Stimulated activated CD4-positive, alpha-beta T cell treated with anti-CD3 and anti-CD28 coated beads, Interleukin-1b, Interleukin-23, amount 100 ng/mL, for 4 hours (primary cell): ENCODE results near the gene FAM124A.

Source experiments
- DNase-seq, 2 donors: peaks; one replicate each; pipeline ENCODE4 v3.0.0-alpha.2; 2020; ENCODE audit warnings: low read depth in 2 of 2

The FAM124A gene

DNA sequence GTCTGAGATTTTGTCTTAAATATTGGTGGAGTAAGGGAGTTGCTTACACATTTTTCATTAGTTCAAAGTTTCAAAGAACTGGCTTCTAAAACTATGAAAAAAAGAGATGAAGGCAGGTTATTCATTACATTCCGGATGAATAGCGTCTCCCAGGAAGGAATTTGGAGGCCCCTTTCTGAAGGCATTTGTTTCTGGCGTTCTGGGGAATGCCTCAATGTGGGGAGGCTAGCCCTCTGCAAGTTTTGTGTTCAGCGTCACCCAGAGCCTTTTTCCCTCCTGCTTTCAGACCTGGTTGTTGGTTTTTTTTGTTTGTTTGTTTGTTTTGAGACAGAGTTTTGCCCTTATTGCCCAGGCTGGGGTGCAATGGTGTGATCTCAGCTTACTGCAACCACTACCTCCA, 21.0 kb downstream of the FAM124A start:
- no peak for DNase-seq

DNA sequence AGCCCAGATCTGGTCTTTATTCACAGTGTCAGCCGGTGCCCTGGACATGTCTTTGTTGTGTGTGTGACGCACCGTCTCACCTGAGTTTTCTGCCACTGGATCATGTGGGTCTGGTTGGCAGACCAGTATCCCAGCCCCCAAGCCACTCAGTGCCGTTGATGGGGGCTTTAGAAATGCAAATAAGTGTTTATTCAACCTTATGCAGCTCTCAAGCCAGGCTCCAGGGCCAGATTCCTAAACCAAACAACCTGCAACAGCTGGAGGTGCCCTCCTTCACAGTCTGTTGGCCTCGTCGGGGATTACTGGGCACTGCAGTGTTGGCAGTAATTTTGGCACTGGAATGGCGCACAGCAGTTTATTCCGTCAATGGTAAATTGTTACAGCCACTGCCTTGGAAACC, 21.6 kb downstream of the FAM124A start:
- DNase-seq, result no peak

DNA sequence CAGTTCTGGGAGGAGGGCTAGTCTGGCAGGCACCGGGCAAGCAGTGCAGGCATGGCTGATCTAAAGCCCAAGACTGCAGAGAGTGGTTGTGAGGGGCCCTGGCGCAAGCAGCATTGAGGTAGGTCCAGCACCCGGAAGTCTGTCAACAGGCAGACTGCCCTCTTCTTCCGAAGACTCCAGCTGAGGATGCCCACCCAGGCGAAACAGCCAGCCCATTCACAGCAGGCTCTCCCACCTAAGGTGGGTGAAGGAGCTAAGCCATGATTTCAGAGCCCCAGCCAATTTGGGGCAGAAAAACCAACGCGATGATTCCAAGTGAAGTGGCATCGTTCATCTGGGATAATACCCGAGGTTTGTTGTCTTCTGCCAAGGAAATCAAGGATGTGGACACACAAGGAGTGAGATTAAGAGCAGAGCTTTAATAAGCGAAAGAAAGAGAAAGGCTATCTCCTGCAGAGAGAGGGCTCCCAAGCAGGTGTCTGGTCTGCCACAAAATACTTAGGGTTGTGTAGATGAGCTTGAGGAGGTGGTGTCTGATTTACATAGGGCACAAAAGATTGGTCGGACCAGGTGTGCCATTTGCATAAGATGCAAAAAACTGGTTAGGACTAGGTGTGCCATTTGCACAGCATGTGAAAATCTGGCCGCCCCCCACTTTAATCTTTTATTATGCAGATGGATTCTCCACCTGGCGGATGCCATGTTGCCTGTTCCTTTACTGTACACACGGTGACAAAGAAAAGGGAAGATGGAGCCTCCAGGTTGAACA, 22.6 kb downstream of the FAM124A start:
- no peak for DNase-seq

DNA sequence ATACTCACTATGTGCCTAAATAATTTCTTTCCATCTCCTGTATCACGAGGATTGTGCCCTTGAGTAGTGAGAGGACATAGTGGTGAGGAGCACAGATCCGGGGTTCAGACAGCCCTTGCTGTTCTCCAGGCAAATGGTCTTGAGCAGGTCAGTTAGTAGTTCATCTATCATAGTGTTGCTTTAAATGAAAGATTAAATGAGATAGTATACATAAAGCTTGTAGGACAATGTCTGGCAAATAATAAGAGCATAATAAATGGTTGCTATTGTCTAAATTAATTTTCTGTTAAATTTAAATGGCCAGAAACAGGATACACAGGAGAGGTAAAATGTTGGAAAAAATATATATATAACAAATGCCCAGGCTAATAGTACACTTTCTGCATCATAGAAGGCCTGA, 23.4 kb downstream of the FAM124A start:
- DNase-seq, result no peak

DNA sequence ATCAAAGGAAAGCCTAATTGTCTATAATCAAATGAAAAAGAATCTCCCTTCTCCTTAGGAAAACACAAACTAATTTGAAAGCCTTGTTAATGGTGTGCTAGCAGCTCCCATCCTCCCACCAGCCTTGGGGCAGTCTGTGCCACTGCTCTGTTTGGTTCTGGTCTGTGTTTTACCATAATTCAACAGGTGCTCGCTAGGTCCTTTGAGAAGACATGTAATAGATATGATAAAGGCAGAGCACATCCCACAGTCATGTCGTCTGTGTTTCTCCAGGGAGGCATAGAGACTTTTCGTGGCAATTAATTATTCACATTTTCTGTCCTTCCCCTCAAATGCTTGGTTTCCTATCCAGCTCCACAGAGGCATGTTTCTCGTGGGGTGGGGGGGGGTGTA, 23.8 kb downstream of the FAM124A start:
- DNase-seq, result no peak

DNA sequence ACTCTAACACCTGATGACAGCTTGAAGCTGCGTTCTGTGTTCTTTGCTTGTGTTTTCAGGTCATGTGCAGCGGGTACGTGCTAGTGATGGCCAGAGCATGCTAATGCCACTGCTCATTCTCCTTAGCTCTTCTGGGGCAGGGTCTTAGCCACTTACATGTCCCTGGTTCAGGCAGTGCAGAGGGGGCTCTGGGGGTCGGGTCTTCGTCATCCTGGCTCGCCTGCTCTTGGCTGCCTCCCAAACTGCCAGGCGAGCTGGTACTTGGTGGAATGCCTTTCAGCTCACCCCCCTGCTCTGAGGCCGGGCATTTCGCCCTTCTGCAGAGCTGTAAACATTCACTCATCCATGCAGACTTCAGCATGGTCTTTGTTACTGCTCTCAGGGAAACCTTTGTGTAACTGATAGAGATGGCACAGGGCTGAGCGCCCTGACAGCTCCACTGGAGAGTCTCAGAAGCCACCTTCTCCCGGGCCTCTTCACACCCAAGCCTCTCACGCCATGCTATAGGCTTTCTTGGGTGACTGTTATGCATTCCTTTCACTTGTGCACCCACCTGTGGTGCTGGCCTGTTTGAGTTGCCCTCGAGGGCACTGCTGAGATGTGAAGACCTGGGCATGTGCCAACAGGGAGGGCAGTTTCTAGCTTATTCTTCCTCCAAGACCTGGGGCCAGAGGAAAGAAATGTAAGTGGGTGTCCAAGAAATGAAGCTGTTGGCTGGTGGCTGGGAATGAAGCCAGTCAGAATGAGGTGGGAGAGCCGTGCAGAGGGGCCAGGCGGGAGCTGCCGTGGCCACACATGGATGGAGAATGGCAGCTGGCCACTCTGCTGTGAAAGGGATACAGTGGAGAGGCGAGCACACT, 24.4 kb downstream of the FAM124A start:
- DNase-seq, result no peak

DNA sequence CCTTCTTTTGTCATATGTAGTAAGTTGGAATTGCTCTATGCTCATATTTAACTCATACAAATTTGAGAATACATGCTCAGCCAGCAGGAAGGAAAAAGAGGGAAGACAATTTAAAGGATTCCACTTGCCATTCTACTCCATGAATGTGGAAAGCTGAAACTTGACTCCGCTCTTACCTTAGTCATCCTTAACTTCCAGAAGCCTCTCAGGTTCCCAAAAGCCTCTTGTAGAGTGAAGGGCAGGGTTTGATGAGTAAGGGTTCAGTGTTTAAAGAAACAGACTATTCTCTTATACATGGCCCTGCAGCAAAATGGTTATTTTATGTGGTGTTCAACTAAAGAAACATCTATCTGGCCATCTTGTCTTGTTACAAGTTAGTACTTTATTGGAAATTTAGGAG, 27.1 kb downstream of the FAM124A start:
- DNase-seq, result no peak

DNA sequence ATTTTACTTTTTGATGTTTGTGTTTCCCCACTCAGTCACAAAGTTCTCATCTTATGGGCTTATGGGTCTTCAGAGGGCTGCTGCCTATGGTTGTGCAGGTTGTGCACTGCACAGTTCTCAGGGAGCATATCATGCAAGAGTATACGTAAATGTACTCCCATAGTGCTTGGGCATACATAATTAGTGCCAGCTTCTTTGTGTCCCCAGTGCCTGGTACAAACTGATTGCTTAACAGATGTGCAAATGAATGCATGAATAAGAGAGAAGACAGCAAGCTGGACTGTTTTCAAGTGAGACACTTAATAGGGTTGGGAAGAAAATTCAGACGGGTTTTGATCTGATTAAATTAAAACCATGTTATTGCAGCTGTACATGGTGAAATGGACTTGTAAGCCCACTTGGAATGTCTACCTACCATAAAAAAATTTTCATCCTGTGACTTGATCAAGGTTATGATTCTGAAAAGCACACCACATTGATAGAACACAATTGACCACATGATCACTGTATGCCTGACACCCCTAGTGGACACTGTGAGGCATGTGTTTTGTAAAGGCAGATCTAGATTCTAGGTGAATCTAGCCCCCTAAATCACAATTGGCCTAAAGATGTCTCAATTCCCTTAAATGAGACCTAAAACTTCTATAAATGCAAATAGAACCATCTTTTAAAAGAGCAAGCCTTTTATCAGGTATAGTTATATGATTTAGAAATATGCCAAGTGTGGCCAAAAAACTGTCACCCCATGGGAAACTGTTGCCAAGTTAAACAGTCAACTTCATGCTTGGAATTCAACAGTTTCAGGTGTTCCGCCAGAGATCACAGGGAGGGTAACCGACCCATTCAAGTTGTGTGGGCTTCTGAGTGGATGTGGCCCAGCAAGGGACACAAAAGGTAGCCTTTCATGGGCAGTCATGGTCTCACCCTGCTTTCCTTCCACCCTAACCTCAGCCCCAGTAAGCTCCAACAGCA, 27.9 kb downstream of the FAM124A start:
- DNase-seq, result no peak

DNA sequence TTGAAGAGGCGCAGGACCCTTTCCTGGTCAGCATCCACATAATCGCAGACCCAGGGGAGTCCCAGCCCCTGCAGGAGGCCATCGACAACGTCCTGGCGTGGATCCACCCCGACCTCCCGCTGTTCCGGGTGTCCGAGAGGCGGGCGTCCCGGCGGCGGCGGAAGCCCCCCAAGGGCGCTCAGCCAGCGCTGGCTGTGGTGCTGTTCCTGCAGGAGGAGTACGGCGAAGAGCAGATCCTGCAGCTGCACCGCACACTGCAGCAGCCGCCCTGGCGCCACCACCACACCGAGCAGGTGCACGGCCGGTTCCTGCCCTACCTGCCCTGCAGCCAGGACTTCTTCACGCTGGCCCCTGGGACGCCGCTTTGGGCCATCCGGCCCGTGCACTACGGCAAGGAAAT, 29.3 kb downstream of the FAM124A start:
- no peak for DNase-seq

DNA sequence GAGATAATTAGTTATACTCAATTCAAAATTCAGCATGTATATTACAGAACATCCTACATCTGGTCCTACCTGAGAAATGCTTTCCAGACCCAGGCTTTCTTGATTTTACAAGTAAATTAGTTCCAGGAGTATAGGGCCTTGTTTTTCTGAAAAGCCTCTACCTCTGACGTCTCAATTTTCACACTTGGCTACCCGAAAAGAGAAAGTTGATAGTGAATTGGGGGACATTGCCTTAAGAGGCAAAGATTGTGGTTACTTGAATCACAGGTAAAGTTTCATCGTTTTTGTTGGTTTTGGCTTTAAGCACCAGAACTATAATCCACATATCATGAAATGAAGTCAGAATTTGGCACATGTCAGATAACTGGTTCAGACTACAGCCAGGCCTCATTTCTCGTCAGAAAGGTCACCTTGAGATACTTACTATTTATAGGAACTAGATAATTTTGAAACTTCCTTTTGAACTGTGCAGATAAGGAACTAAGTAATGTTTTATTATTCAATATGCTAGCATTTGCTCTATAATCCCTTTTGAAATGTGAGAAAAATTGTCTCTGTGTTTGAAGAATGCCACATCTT, 30.8 kb downstream of the FAM124A start:
- DNase-seq, result no peak

DNA sequence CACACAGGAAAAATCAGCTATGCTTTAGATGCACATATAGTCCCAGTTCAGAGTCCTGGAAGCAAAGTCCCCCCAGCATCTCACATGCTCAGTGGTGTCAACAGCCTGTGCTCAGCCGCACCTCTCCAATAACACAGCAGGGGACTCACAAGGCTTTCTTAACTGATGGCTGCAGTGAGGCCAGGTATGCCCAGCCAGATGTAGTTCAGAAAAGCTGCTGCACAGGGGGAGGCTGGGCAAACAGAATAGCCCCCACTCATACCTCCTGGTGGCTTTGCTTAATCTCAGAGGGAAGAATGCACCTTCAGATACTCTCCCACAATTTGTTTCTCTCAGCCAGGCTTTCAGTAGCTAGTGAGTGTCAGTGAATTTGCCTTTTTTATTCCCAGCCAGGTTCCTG, 33.4 kb downstream of the FAM124A start:
- DNase-seq, result no peak

DNA sequence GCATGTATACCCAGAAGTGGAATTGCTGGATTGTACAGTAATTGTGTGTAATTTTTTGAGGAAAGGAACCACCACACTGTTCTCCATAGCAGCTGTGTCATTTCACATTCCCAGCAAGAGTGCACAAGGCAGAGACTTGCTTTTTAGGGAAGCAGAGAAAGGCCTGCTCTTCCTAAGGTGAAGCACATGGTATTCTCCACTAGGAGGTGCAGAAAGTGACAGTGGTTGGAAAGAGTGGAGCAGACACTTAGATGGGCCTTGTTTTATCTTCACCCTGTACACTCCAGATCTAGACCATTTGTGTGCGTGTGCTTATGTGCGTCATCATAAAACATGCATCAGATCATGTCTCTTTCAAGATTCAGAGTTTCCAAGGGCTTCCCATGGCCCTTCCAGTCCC, 35.0 kb downstream of the FAM124A start:
- DNase-seq, result no peak

DNA sequence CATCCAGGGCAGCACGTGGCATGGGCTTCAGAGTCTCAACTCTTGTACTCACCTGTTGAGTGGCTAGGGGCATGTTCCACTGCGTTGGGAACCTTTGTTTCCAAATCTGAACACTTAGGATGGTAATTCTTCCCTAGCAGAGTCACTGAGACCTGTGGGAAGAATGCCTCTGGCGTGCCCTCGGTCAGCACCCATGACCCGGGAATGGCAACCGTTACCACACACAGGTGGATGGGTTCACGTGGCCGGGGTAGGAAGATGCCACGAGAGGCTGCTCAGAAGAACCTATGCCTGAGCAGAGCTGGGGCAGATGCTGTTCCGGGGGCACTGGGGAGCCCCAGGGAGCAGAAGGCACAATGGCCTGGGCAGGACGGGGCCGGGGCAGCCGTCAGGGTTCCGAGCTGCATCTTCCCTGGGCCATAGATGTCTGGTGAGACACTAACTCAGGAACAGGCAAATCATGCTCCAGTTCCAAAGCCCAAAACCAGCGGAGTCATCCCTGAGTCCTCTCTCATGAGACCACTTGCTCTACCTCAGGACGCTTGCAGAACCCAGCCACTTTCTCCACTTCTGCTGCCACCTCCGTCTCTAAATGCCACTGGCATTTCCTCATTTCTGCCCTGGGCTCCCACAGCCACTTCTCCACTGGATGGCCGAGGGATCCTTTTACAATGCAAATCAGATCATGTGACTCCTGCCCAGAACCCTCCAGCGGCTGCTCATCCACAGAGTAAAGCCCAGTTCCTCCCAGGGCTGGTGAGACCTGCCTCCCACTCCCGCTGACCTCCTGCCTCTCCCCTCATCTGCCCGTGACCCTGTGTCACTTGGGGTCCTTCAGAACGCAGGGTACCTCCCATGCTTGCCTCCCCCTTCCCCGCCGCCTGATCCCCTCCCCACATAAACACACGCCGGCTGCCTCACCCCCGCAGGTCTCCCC, 36.7 kb downstream of the FAM124A start:
- no peak for DNase-seq

DNA sequence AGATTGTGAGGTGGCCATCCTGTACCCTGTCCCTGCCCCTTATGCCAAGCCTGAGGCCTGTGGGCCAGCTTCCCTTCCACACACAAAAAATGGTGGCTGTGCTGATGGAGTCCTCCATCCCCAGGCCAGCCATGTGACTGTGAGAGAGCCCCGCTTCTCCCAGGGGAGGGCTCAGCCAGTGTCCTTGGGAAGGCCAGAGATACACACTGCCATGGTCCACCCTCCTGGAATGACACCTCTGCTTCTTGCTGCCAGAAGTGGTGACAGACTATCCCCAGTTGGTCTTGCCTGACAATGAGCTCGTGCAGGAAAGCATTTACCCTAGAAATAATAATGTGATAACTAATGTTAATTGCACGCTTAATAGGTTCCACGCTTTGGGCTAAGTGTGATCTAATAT, 38.0 kb downstream of the FAM124A start:
- no peak for DNase-seq

DNA sequence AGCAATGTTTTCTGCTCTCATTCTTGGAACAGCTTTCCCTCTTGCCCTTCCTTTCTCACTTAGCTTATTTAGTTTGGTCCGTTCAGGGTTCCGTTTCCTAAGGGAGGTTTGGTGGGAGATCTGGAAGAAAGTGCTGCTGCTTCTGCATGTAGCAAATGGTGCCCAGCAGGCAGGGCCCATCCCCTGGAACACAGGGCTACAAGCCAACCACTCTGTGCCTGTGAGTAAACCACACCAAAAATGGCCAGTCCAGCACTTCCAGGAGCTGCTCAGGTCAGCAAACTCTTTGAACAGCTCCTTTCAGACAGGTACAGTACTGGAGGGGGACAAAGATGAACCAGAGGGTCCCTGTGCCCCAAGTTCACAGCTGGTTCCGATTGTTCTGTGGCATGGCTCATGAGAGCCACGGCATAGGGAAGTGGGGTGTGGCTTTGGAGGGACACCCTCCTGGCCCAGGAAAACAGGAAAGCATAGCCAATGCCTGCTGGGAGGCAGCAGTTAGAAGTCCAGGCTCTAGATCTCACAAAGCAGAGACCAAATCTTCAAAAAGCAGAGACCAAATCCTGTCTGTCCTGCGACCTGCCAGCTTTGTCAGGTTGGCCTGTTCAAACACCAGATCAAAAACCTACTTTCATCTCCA, 39.5 kb downstream of the FAM124A start:
- no peak for DNase-seq

DNA sequence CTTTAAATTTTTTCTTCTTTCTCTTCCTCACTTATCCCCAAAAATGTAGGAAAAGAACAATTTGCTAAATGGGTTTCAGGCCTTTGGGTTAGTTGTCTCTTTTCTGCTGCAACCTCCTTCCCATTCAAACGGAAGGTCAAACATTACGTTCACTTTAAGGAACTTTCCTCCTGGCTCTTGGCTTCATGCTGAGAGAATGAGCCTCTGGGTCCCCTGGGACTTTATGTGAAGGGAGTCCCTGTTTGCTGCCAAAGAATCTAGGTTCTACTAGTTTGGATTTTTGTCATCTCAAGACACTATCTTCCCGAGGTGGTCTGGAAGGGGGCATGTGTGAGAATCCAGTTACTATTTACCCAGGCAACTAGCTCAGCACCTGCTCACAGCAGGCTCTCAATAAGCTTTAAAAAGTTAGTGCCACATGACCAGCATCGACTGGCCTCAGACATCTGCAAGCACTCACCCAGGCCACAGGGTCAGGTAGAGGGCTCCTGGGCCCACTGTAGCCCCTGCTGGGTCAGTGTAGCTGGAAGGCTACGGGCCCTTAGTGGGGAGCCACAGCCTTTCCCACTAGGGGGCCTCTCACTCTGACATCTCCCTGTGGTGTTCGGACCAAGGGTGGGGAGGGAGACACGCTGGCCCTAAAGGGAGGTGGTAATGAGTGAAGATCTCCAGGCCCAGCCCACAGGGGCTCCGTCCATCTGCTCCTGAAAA, 40.5 kb downstream of the FAM124A start:
- DNase-seq, result no peak

DNA sequence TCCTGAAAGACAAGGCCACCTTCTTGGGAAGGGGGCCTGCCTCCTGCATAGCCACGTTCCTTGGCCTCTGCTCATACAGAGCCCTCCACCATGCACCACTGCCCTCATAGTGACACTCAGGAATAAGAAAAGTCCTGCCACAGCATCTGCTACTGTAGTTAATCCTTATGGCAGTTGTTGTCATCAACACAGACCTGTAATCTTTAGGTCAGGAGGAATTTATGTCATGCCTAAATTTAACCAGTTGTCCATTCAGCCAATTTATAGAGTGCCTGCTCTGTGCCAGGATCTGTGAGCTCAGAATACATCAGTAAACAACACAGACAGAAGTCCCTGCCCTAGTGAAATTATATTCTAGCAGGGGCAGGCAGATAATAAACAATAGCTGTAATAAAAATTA, 44.4 kb downstream of the FAM124A start:
- DNase-seq, result no peak

DNA sequence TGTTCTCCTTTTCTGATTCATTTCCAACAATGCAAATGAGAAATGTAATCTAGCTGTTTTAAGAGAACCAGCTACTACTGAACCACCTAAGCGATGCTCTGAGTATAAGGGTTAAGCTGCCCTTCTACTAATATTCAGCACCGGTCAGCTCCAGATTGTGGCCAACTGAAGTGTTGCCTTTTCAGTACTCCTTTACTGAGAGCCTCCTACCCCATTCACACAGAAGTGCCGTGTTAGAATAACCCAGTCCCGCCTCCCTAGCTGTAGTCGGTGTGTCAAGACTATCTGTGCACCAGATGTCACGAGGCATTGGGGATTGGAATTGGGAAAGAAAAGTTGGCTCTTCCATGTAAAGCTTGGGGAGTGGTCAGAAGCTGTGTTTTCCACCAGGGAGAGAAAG, 45.4 kb downstream of the FAM124A start:
- DNase-seq, result no peak

DNA sequence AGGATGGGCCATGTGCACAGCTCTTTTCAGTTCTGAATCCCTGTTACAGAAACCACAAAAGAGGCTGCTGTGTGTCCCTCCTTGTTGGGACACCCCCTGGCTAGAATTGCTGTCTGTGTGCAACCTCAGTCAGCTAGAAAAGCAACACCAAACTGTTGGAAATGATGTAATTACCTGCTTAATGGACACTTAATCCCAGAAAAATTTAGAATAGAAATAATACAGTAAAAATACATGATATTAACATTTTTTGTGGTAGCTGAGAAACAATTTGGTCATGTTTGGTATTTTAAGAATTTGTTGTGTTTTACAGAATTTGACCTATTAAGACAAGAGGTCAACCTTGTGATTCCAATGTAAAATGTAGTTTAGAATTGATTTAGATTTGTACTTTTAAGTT, 46.8 kb downstream of the FAM124A start:
- no peak for DNase-seq
